Measurements from ENCODE around the gene FOXO1.

GRCh38 chr13:40509876-40510275 lies 156.6 kb downstream of the FOXO1 start:
- TF ChIP-seq POLR2A (IDR thresholded peaks at IDR 0.05; ENCODE audit: low read depth, low read length) (no peak), POLR2AphosphoS5 (IDR thresholded peaks at IDR 0.05; ENCODE audit: low read depth, low read length) (no peak), TAF1 (IDR thresholded peaks at IDR 0.05; ENCODE audit: borderline replicate concordance, low read depth, low read length) (no peak)

All from GM12892 (cell line).